ENCODE results near the gene RBFOX2.
"Not testable (repeated sequence)": the region's sequence is repeated elsewhere in the genome, so short reads cannot be mapped to it uniquely, and the experiment has no call there.

GRCh38 chr22:36020865-36021264 is 7.8 kb downstream of the RBFOX2 start:
- not testable (repeated sequence) for TF ChIP-seq CTCF (IDR thresholded peaks at IDR 0.05); ZFX (IDR thresholded peaks at IDR 0.05; ENCODE audit: borderline replicate concordance)
